H9 (cell line): ENCODE results near the gene DCAF8. TPM values are rescaled to one million over a fixed set of nuclear protein-coding genes. Genes with fewer than 3 reads are reported as not detected.

Source experiments
- DNase-seq: peaks from one replicate; pipeline ENCODE4 v3.0.0-alpha.2; 2017
- H2AFZ ChIP-seq: one replicate; pipeline ENCODE4 v1.6.1; 2013; ENCODE audit warnings: mild to moderate bottlenecking, low read length, control low read depth, moderate library complexity
- H2AK5ac ChIP-seq: 2 replicates; pipeline ENCODE4 v1.6.1; 2013; ENCODE audit warnings: low read length, control low read depth, mixed read lengths; ENCODE audit not compliant: insufficient read length
- H2BK120ac ChIP-seq: one replicate; pipeline ENCODE4 v1.6.1; 2013; ENCODE audit warnings: low read depth, mild to moderate bottlenecking, low read length, control low read depth, inconsistent platforms; ENCODE audit not compliant: poor library complexity, severe bottlenecking
- H2BK12ac ChIP-seq: 2 replicates; pipeline ENCODE4 v1.6.1; 2013; ENCODE audit warnings: low read length, control low read depth, mixed read lengths, low read depth; ENCODE audit not compliant: insufficient read length
- H2BK15ac ChIP-seq: 2 replicates; pipeline ENCODE4 v1.6.1; 2013; ENCODE audit warnings: low read depth, low read length, control low read depth
- H2BK20ac ChIP-seq: one replicate; pipeline ENCODE4 v1.6.1; 2013; ENCODE audit warnings: low read depth, mild to moderate bottlenecking, low read length, control low read depth, inconsistent platforms; ENCODE audit not compliant: poor library complexity, severe bottlenecking
- H2BK5ac ChIP-seq: 2 replicates; pipeline ENCODE4 v1.6.1; 2013; ENCODE audit warnings: low read length, control low read depth, mixed read lengths; ENCODE audit not compliant: insufficient read length
- H3K14ac ChIP-seq: 2 replicates; pipeline ENCODE4 v1.6.1; 2013; ENCODE audit warnings: low read length, control low read depth; ENCODE audit not compliant: insufficient read depth
- H3K18ac ChIP-seq: 2 replicates; pipeline ENCODE4 v1.6.1; 2013; ENCODE audit warnings: low read depth, mild to moderate bottlenecking, mixed read lengths, low read length, control low read depth; ENCODE audit not compliant: insufficient read length
- H3K23ac ChIP-seq: 2 replicates; pipeline ENCODE4 v1.6.1; 2013; ENCODE audit warnings: low read length, control low read depth, mixed read lengths, low read depth; ENCODE audit not compliant: insufficient read length
- H3K23me2 ChIP-seq: 2 replicates; pipeline ENCODE4 v1.6.1; 2013; ENCODE audit warnings: low read depth, mild to moderate bottlenecking, mixed read lengths, low read length, control low read depth; ENCODE audit not compliant: insufficient read length, poor library complexity, severe bottlenecking
- H3K27ac ChIP-seq: 2 replicates; pipeline ENCODE4 v1.5.1; 2013; ENCODE audit warnings: low read length, control low read depth, mixed read lengths, low read depth; ENCODE audit not compliant: insufficient read length
- H3K27me3 ChIP-seq: 2 replicates; pipeline ENCODE4 v1.6.1; 2013; ENCODE audit warnings: low read length, control low read depth, inconsistent platforms; ENCODE audit not compliant: insufficient read depth
- H3K4ac ChIP-seq: 2 replicates; pipeline ENCODE4 v1.6.1; 2013; ENCODE audit warnings: low read depth, mild to moderate bottlenecking, control low read depth, inconsistent platforms, low read length, moderate library complexity
- H3K4me1 ChIP-seq: 2 replicates; pipeline ENCODE4 v1.6.1; 2013; ENCODE audit warnings: low read length, control low read depth, inconsistent platforms; ENCODE audit not compliant: insufficient read depth
- H3K4me2 ChIP-seq: 2 replicates; pipeline ENCODE4 v1.6.1; 2013; ENCODE audit warnings: low read length, control low read depth, mixed read lengths; ENCODE audit not compliant: insufficient read length, insufficient read depth
- H3K56ac ChIP-seq: 2 replicates; pipeline ENCODE4 v1.6.1; 2013; ENCODE audit warnings: low read depth, mild to moderate bottlenecking, mixed read lengths, low read length, control low read depth; ENCODE audit not compliant: insufficient read length
- H3K79me1 ChIP-seq: 2 replicates; pipeline ENCODE4 v1.6.1; 2013; ENCODE audit warnings: low read depth, mild to moderate bottlenecking, moderate library complexity, low read length, control low read depth, inconsistent platforms; ENCODE audit not compliant: insufficient read depth, poor library complexity, severe bottlenecking
- H3K79me2 ChIP-seq: 2 replicates; pipeline ENCODE4 v1.6.1; 2013; ENCODE audit warnings: low read length, control low read depth, inconsistent platforms; ENCODE audit not compliant: insufficient read depth
- H3K9ac ChIP-seq: 2 replicates; pipeline ENCODE4 v1.6.1; 2013; ENCODE audit warnings: low read length, control low read depth, mixed read lengths; ENCODE audit not compliant: insufficient read length; ENCODE audit errors: extremely low read depth
- H3K9me3 ChIP-seq: one replicate; pipeline ENCODE4 v1.6.1; 2013; ENCODE audit warnings: low read depth, low read length, inconsistent platforms; ENCODE audit not compliant: control insufficient read depth
- H3T11ph ChIP-seq: one replicate; pipeline ENCODE4 v1.6.1; 2013; ENCODE audit warnings: mild to moderate bottlenecking, low read length, control low read depth, inconsistent platforms
- H4K20me1 ChIP-seq: one replicate; pipeline ENCODE4 v1.6.1; 2013; ENCODE audit not compliant: control insufficient read depth, insufficient read length, insufficient read depth
- H4K5ac ChIP-seq: 2 replicates; pipeline ENCODE4 v1.6.1; 2013; ENCODE audit warnings: low read depth, mild to moderate bottlenecking, mixed read lengths, low read length, control low read depth; ENCODE audit not compliant: insufficient read length
- H4K8ac ChIP-seq: replicated peaks from 2 replicates; pipeline ENCODE4 v1.6.1; 2013; ENCODE audit warnings: low read length, control low read depth, mixed read lengths, low read depth; ENCODE audit not compliant: insufficient read length
- H4K91ac ChIP-seq: 2 replicates; pipeline ENCODE4 v1.6.1; 2013; ENCODE audit warnings: low read depth, mild to moderate bottlenecking, moderate library complexity, mixed read lengths, low read length, control low read depth; ENCODE audit not compliant: insufficient read length
- H3K27ac Mint-ChIP-seq, 3 experiments: 2 replicates in 2 of 3; 3 replicates in 1 of 3; pipeline ENCODE4 v1.8.0; 2020 to 2021; ENCODE audit warnings: mixed read lengths in 3 of 3, mild to moderate bottlenecking in 1 of 3, moderate library complexity in 1 of 3
- H3K27me3 Mint-ChIP-seq: 2 replicates; pipeline ENCODE4 v1.8.0; 2021; ENCODE audit warnings: low read depth, mild to moderate bottlenecking, moderate library complexity, mixed read lengths
- H3K36me3 Mint-ChIP-seq, 3 experiments: 2 replicates in 2 of 3; 3 replicates in 1 of 3; pipeline ENCODE4 v1.8.0; 2020 to 2021; ENCODE audit warnings: low read depth in 3 of 3, mixed read lengths in 3 of 3; ENCODE audit not compliant: insufficient read depth in 1 of 3
- H3K4me1 Mint-ChIP-seq, 2 experiments: 2 replicates each; pipeline ENCODE4 v1.8.0; 2020; ENCODE audit warnings: mixed read lengths in 2 of 2
- H3K4me3 Mint-ChIP-seq, 2 experiments: 2 replicates in 1 of 2; 3 replicates in 1 of 2; pipeline ENCODE4 v1.8.0; 2020 to 2021; ENCODE audit warnings: mild to moderate bottlenecking in 2 of 2, mixed read lengths in 2 of 2, moderate library complexity in 1 of 2
- H3K9me3 Mint-ChIP-seq, 2 experiments: 2 replicates in 1 of 2; 3 replicates in 1 of 2; pipeline ENCODE4 v1.8.0; 2020; ENCODE audit warnings: mild to moderate bottlenecking in 2 of 2, mixed read lengths in 2 of 2, moderate library complexity in 1 of 2
- WGBS: extraction: QIAGEN DNeasy Blood & Tissue Kit; methylation state at CpG from one replicate; pipeline ENCODE4 v1.1.7; 2013; ENCODE audit warnings: missing lambda C conversion rate, low lambda C conversion rate, mixed read lengths; ENCODE audit not compliant: insufficient read length; ENCODE audit errors: extremely low coverage; 5-methylcytosine and 5-hydroxymethylcytosine counted together
- total RNA-seq: library from RNA; stranded (reverse); gene quantifications from 2 replicates; pipeline ENCODE4 v1.2.1, GENCODE V29; 2021
- TF ChIP-seq, protein P1 (sequence below): fragments of 200-600 bp; sonication (generic); conservative IDR thresholded peaks from 3 replicates; pipeline ENCODE4 v1.8.0; 2021; ENCODE audit warnings: antibody characterized with exemption, mild to moderate bottlenecking

The DCAF8 gene
- total RNA-seq, 1 experiment from 2014 or later: 106 TPM

DNA sequence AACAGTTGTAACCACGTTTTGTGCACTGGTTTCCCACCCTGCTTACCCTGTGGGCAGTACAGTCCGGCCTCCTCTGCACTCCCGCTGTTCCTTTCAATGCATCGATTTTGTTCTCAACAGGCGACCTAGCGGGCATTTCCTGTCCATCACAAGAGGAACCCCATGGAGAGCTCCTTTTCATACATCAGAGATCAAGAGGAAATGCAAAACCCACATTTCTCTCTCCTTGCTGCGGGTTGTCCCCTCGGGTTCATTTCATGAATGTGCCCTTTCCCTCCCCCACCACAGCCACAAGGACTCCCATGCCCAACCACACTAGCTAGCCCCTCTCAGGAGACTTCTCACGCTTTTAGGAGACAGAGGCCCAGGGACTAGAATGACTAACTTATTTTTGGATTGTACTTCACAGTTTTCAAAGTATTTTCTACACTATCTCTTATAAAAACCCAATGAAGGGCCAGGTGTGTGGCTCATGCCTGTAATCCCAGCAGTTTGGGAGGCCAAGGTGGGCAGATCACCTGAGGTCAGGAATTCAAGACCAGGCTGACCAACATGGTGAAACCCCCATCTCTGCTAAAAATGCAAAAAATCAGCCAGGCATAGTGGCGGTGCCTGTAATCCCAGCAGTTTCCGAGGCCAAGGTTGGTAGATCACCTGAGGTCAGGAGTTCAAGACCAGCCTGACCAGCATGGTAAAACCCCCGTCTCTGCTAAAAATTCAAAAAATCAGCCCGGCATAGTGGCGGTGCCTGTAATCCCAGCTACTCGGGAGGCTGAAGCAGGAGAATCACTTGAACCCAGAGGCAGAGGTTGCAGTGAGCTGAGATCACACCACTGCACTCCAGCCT, 92.6 kb downstream of the DCAF8 start:
- Histone ChIP-seq H3K23ac (no peak overlapping the region), H2BK15ac (no peak overlapping the region), H4K5ac (no peak overlapping the region), H3K79me2 (no peaks in the 10 kb centered on the region), H2AFZ (no peak overlapping the region), H3K79me1 (no peaks in the 10 kb centered on the region), H2BK12ac (no peak overlapping the region), H3K27ac (peak overlapping the region; percentile 80), H3K4ac (no peak overlapping the region), H4K20me1 (no peaks in the 10 kb centered on the region), H3K14ac (no peak overlapping the region), H3K9me3 (no peaks in the 10 kb centered on the region), H4K8ac (no peak overlapping the region), H3K27me3 (no peaks in the 10 kb centered on the region), H2BK5ac (no peak overlapping the region), H4K91ac (no peak overlapping the region), H2BK20ac (no peak overlapping the region), H2BK120ac (peak overlapping the region; percentile 54), H2AK5ac (no peak overlapping the region), H3K23me2 (no peaks in the 10 kb centered on the region), H3K4me2 (peak overlapping the region; percentile 57), H3K56ac (no peak overlapping the region), H3K4me1 (peaks cover 26% of the 10 kb centered on the region), H3K18ac (peak overlapping the region; percentile 65), H3T11ph (no peak overlapping the region), H3K9ac (no peak overlapping the region)
- peaks cover 72% of the 10 kb centered on the region for H3K27me3 Mint-ChIP-seq
- TF ChIP-seq, protein P1, sequence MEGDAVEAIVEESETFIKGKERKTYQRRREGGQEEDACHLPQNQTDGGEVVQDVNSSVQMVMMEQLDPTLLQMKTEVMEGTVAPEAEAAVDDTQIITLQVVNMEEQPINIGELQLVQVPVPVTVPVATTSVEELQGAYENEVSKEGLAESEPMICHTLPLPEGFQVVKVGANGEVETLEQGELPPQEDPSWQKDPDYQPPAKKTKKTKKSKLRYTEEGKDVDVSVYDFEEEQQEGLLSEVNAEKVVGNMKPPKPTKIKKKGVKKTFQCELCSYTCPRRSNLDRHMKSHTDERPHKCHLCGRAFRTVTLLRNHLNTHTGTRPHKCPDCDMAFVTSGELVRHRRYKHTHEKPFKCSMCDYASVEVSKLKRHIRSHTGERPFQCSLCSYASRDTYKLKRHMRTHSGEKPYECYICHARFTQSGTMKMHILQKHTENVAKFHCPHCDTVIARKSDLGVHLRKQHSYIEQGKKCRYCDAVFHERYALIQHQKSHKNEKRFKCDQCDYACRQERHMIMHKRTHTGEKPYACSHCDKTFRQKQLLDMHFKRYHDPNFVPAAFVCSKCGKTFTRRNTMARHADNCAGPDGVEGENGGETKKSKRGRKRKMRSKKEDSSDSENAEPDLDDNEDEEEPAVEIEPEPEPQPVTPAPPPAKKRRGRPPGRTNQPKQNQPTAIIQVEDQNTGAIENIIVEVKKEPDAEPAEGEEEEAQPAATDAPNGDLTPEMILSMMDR: no peak
- H3K4me3 Mint-ChIP-seq: peak overlapping the region; percentile 37 to 52
- peaks cover 53 to 56% of the 10 kb centered on the region in 2 experiments for H3K4me1 Mint-ChIP-seq
- peak; percentile 91 for DNase-seq
- H3K9me3 Mint-ChIP-seq: no peaks in the 10 kb centered on the region; a peak in 1 of 5 replicates
- H3K27ac Mint-ChIP-seq: peak overlapping the region; percentile 69 to 98 (median 94); a peak in 6 of 7 replicates
- H3K36me3 Mint-ChIP-seq: peaks cover 0 to 3% (median 0%) of the 10 kb centered on the region in 3 experiments; a peak in 1 of 7 replicates
- whole genome bisulfite sequencing: no CpG with 5 or more reads among the region's 15 CpGs
